Neuron (in vitro differentiated cells): ENCODE measurements around the gene STRIT1.
"Not testable (repeated sequence)": the region's sequence is repeated elsewhere in the genome, so short reads cannot be mapped to it uniquely, and the experiment has no call there.

ENCODE experiments used
- H2AFZ ChIP-seq: one replicate; pipeline ENCODE4 v1.6.1; 2013; ENCODE audit warnings: low read depth, mild to moderate bottlenecking, inconsistent platforms, low read length, moderate library complexity
- H3K27me3 ChIP-seq: one replicate; pipeline ENCODE4 v1.6.1; 2013; ENCODE audit warnings: low read length; ENCODE audit not compliant: insufficient read depth
- H3K36me3 ChIP-seq: one replicate; pipeline ENCODE4 v1.6.1; 2013; ENCODE audit warnings: low read length; ENCODE audit not compliant: insufficient read depth
- H3K4me1 ChIP-seq: one replicate; pipeline ENCODE4 v1.6.1; 2013; ENCODE audit warnings: low read length; ENCODE audit not compliant: insufficient read depth
- H3K4me3 ChIP-seq: 2 replicates; pipeline ENCODE4 v1.5.1; 2013; ENCODE audit warnings: mild to moderate bottlenecking, low read length, moderate library complexity
- H3K9me3 ChIP-seq: one replicate; pipeline ENCODE4 v1.6.1; 2013; ENCODE audit warnings: low read length

The STRIT1 gene

GRCh38 chr3:155276089-155276488 lies 17.4 kb downstream of the STRIT1 start:
- not testable (repeated sequence) for H3K36me3 ChIP-seq, H2AFZ ChIP-seq, H3K27me3 ChIP-seq, H3K9me3 ChIP-seq, H3K4me3 ChIP-seq, H3K4me1 ChIP-seq

GRCh38 chr3:155275159-155275754 lies 18.2 kb downstream of the STRIT1 start:
- H3K4me1 ChIP-seq, H3K36me3 ChIP-seq, H3K4me3 ChIP-seq: not testable (repeated sequence)

GRCh38 chr3:155274435-155274834 lies 19.0 kb downstream of the STRIT1 start:
- H3K27me3 ChIP-seq, H3K36me3 ChIP-seq: not testable (repeated sequence)

More at GRCh38 chr3:155275159-155275754, 18.2 kb downstream of the STRIT1 start:
- not testable (repeated sequence) for H2AFZ ChIP-seq, H3K27me3 ChIP-seq, H3K9me3 ChIP-seq

GRCh38 chr3:155271343-155271613 lies 22.2 kb downstream of the STRIT1 start:
- no peaks in the 10 kb centered on the region for H3K4me1 ChIP-seq
- no peaks in the 10 kb centered on the region for H3K9me3 ChIP-seq
- no peak overlapping the region for H3K4me3 ChIP-seq
- no peak overlapping the region for H2AFZ ChIP-seq
- no peaks in the 10 kb centered on the region for H3K27me3 ChIP-seq
- H3K36me3 ChIP-seq, result no peaks in the 10 kb centered on the region

More at GRCh38 chr3:155274435-155274834, 19.0 kb downstream of the STRIT1 start:
- not testable (repeated sequence) for H3K9me3 ChIP-seq, H3K4me3 ChIP-seq, H3K4me1 ChIP-seq, H2AFZ ChIP-seq

- Histone ChIP-seq H3K36me3 (no peaks in the 10 kb centered on the region), H3K4me3 (no peak overlapping the region), H3K27me3 (no peaks in the 10 kb centered on the region), H3K9me3 (no peaks in the 10 kb centered on the region), H2AFZ (no peak overlapping the region), H3K4me1 (no peaks in the 10 kb centered on the region)
These were observed 22.8 kb downstream of the STRIT1 start for GRCh38 chr3:155270485-155271342.

- Histone ChIP-seq H3K27me3 (no peaks in the 10 kb centered on the region), H3K4me1 (no peaks in the 10 kb centered on the region), H3K36me3 (no peaks in the 10 kb centered on the region), H3K4me3 (no peak overlapping the region), H3K9me3 (no peaks in the 10 kb centered on the region), H2AFZ (no peak overlapping the region)
These were observed 23.4 kb downstream of the STRIT1 start for GRCh38 chr3:155270063-155270462.

GRCh38 chr3:155262855-155263254 lies 30.6 kb downstream of the STRIT1 start:
- H3K4me3 ChIP-seq, H3K4me1 ChIP-seq, H3K9me3 ChIP-seq, H3K36me3 ChIP-seq, H2AFZ ChIP-seq, H3K27me3 ChIP-seq: not testable (repeated sequence)

- Histone ChIP-seq H2AFZ (no peak overlapping the region), H3K4me1 (no peaks in the 10 kb centered on the region), H3K4me3 (no peak overlapping the region), H3K27me3 (no peaks in the 10 kb centered on the region), H3K36me3 (no peaks in the 10 kb centered on the region), H3K9me3 (no peaks in the 10 kb centered on the region)
These were observed 31.2 kb downstream of the STRIT1 start for GRCh38 chr3:155262295-155262694.

GRCh38 chr3:155254445-155254844 lies 39.0 kb downstream of the STRIT1 start:
- no peaks in the 10 kb centered on the region for H3K36me3 ChIP-seq
- no peak overlapping the region for H2AFZ ChIP-seq
- no peaks in the 10 kb centered on the region for H3K27me3 ChIP-seq
- no peak overlapping the region for H3K4me3 ChIP-seq
- H3K9me3 ChIP-seq, result no peaks in the 10 kb centered on the region
- H3K4me1 ChIP-seq, result no peaks in the 10 kb centered on the region

GRCh38 chr3:155252535-155252934 lies 40.9 kb downstream of the STRIT1 start:
- Histone ChIP-seq H3K36me3 (no peaks in the 10 kb centered on the region), H3K27me3 (no peaks in the 10 kb centered on the region), H2AFZ (no peak overlapping the region), H3K9me3 (no peaks in the 10 kb centered on the region), H3K4me1 (no peaks in the 10 kb centered on the region), H3K4me3 (no peak overlapping the region)

GRCh38 chr3:155252021-155252420 lies 41.5 kb downstream of the STRIT1 start:
- H3K4me3 ChIP-seq, result no peak overlapping the region
- H3K4me1 ChIP-seq, result no peaks in the 10 kb centered on the region
- H2AFZ ChIP-seq, result no peak overlapping the region
- no peaks in the 10 kb centered on the region for H3K36me3 ChIP-seq
- H3K27me3 ChIP-seq, result no peaks in the 10 kb centered on the region
- H3K9me3 ChIP-seq, result no peaks in the 10 kb centered on the region

GRCh38 chr3:155248531-155249187 lies 44.8 kb downstream of the STRIT1 start:
- Histone ChIP-seq H3K4me3 (no peak overlapping the region), H3K36me3 (no peaks in the 10 kb centered on the region), H3K4me1 (no peaks in the 10 kb centered on the region), H3K27me3 (no peaks in the 10 kb centered on the region), H2AFZ (no peak overlapping the region), H3K9me3 (no peaks in the 10 kb centered on the region)

- Histone ChIP-seq H3K9me3 (no peaks in the 10 kb centered on the region), H3K36me3 (no peaks in the 10 kb centered on the region), H3K27me3 (no peaks in the 10 kb centered on the region), H3K4me1 (no peaks in the 10 kb centered on the region), H2AFZ (no peak overlapping the region), H3K4me3 (no peak overlapping the region)
These were observed 48.8 kb downstream of the STRIT1 start for GRCh38 chr3:155244699-155245098.
